OCI-LY1 (cell line): ENCODE measurements around the gene FBXW11.

ENCODE experiments used
- CTCF ChIP-seq: fragments of 200-600 bp; sonication (generic), shearing (Covaris generic); IDR thresholded peaks from 2 replicates; pipeline ENCODE4 v1.5.1; 2017; ENCODE audit warnings: mild to moderate bottlenecking, antibody characterized with exemption, low read length, moderate library complexity, mixed read lengths
- EZH2 ChIP-seq: fragments of 200-600 bp; sonication (generic), shearing (Covaris generic); IDR thresholded peaks from 2 replicates; pipeline ENCODE4 v1.8.0; 2017; ENCODE audit warnings: borderline replicate concordance, mixed run types, mild to moderate bottlenecking, antibody characterized with exemption, low read length, moderate library complexity, mixed read lengths

GRCh38 chr5:172006321-172007174, at the start of gene FBXW11:
- TF ChIP-seq CTCF (no peak), EZH2 (no peak)
